ENCODE measurements around the gene CLBA1.

CLBA1 gene

DNA sequence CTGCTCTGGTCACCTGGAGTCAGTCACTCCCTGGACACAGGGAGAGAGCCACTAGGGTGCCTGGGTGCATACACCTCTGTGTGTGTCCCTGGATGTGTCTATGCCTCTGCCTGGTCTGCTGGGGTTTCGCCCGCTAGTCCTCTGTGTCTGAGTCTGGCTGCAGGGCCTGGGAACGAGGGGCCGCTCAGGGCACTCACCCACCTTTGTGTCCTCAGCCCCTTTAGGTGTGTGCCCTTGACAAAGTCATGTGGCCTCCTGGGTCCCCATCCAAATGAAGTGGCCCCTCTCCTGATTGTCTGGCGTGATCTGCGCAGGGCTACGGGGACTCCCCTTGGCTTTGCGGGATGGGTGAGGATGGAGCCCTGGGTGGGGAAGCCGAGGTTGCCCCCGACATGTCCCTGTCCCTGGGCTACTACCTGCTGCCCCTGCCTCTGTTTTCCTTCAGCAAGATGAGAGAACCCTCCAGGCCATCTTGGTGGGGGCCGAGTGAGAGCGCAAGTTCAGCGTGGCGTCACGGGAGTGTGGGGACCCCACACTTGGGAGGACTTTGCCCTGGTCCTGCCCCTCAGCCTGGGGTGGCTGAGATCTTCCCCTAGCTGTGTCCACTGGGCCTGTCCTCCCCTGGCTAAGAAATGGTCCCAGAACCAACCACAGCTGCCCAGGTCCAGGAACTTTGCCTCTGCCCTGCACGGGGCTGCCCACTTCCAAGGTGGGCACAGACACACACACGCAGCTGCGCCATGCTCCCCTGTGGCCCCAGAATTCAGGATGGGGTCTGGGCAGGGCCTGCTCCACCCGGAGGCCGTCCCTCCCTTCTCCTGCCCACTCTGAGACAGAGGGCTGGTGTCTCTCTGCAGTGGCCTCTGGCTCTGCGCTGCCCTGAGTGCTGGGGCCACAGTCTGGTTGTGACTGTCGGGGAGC is 4.7 kb upstream of the CLBA1 start:
- DNase-seq: no peak

DNA sequence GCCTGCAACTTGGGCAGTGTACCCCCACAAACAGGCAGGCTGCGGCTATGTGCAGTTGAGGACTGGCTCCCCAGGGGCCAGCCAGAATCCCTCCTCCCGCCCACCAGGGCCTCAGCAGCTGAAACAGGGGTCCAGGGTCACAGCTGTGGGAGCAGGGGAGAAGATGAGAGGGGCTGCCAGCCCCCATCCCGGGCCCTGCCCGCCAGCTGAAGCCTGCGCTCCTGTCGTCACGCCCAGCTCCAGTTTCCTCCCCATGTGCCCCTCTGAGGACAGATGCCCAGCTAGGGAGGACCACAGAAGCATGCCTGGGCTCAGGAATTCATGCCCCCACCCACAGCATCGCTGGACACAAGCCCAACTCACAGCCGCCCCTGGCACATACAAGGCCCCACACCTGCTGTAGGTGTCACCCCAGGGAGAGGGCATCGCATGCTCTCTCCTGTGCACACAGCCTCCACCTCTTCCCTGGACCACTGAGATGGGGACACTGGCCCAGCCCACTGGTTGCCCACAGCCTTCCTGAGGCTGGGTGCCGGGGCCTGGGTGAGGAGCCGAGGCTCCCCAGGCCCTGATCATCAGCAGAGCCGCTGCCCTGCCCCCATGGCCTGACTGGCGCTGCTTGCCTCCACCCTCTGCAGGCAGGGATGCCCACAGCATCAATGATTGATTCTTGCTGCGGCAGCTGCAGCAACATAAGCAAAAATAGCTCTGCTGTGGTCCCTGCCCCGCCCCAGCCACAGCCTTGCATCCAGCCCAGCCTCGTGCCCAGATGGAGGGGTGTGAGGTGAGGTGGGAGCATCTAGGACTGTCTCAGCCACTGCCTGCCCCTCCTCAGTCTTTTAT is 3.7 kb upstream of the CLBA1 start:
- no peak for DNase-seq

DNA sequence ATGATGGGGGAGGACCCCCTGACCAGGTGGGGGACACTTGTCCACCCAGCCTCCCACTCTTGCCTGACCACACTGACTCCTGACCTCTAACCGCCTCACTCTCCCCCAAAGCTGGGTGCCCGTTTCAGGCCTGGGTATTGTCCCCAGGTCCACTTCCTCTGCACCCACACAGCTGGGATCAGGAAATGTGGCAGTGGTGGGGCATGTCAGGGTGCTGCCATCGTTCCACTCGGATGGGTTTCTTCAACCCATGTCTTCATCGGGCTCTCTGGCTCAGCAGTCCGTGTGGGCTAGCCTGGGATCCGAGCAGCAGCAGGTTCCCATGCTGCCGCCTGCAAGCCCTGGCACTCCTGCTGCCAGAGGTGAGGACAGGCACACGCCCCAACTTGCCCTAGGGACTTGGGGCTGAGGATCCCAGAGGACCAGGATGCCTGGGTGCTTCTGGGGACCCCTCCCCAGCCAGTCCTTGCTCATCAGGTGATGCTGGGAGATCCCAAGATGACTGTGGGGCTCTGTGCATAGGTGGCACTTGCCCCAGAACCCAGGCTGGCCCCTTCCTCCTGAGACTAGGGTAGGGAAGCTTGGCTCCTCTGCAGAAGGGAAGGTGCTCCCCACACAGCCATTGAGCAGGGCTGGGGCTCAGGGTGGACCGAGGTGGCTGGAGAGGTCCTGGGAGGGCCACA is 2.9 kb upstream of the CLBA1 start:
- DNase-seq: peak; percentile 17

DNA sequence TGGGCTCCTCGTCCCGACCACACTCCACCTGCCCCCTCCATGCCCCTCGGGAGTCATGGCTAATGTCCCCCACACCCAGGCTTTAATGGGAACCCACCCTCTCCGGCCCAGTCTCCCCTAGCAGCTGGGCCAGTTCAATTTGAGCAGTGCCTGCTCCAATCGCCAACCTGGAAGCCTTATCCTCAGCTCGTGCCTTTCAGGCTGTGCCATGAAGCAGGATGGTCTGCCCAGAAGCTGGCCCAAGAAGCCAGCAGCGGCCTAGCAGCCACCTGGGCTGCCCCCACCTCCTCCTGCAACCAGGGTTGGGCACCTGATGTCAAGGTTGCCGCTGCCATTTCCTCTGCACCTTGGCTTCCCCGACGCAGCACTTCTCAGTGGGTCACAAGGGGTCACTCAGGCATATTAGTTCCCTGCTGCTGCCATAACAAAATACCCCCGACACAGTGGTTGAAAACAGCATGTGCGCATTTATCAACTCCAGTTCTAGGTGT is 2.3 kb upstream of the CLBA1 start:
- no peak for DNase-seq

DNA sequence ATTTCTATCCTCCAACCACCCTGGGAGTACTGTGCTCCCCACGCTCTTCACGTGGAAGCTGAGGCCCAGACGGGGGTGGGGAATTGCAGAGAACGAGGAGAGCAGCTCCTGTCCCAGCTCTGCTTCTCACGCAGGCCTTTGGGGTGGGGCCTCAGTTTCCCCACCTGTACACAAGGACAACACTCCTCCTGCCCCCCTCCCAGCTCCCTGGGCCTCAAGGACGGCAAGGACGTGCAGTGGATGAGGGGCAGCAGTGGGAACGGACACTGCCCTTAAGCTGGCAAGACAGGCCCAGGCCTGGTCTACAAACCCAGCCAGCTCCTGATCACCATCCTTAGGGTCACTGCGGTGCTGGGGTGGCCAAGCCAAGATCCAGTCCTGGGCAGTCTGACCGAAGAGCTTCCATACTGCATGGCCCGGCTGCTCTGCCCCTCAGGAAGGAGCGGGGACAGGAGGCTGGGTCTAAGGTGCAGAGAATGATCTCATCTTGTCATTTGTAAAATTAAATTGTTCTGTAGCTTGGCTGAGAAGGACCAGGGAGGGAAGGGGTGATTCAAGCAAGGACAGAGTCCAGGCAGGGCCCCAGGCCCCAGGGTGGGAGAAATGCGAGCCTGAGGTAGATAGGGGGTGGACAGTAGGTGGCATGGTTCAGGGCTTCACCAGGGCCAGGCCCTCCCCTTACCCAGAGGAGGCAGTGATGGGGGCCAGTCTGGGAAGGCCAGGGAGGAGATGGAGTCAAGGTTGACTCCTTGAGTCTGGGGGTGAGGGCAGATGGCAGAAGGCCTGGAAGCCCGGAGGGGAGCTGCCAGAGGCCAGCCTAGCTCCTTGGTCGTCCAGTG is 1.3 kb upstream of the CLBA1 start:
- DNase-seq: no peak

DNA sequence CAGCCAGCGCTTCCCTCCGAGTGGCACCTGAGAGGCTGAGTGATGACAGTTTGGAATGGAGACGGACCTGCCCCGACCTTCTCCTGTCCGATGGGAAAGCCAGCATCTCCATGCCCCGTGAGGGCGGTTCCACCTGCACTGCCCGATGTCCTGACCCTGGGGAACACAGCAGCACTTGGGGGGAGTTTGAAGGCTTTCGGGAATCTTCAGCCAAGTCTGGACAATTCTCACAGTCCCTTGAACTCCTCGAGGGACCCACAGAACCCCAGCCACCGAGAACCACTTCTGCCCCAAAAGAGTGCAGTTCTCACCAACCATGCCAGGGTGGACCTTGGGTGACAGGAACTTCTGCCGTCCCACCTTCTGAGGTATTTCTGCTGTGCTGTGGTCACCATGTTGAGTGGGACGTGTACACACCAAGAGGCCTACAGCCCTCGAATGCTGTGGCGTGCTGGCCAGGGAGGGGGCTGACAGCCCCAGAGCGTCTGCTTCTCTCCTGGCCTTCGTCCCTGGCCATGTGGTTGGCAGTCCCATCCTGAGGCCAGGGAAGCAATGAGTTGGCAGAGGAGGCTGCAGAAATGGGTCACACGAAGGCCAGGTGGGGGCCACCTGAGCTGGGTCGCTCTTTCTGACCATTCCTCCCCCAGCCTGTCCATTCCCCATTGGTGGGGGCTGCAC is 1.0 kb downstream of the CLBA1 start:
- no peak for DNase-seq

DNA sequence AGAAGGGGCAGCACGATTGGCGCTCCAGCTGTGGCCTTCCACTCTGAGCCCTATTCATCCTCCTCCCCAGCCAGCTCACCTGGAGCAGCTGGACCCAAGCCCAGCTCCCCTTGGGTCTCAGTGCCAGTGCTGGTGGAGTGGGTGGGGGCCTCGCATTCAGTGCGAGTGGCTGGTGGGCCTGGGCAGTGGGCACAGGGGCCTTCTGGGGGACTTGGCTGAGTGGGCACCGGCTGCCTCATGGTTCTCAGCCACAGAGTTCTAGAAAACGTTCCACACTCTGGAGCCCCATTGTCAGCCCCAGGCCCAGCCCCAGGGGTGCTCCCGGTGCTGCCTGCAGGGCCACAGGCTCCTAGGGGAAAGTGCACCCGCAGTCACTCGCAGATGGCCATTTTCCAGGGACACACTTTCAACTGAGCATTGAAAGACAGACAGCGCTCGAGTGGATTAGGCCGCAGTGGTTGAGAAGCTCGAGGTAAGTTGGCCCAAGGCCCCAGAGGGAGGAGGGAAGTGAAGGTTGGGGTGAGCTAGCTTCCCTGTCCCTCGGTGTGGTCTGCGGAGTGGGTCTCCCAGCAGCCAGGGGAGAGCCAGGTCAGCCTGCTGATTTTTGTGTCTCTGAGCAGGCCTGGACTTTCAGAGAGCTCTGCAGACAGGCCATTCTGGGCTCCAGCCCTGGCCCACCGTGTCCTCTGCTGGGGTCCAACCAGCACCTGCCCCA is 3.8 kb downstream of the CLBA1 start:
- DNase-seq: no peak

DNA sequence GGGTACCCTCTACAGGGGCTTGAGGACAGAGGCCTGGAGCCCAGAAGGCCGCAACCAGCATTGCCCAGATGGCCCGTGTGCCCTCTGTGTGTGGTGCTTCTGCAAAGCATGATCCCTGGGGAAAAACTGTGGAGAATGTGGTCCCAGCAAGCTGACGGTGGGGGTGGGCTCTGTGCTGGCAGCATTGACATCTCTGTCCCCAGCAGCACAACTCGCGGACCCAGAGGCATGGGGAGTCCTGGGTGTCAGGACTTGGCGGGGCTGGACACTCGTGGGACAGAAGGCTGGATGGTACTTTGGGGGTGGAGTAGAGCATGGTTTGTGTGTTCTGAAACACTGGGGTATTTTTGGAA is 4.3 kb downstream of the CLBA1 start:
- DNase-seq: no peak

DNA sequence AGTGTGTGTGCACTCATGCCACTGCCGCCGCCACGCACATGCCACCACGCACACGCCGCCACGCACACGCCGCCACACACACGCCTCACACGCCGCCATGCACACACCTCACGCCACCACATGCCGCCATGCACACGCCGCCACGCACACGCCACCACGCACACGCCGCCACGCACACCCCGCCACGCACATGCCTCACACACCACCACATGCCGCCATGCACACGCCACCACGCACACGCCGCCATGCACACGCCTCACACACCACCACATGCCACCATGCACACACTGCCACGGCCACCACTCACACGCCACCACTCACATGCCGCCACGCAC is 6.3 kb downstream of the CLBA1 start:
- no peak for DNase-seq

DNA sequence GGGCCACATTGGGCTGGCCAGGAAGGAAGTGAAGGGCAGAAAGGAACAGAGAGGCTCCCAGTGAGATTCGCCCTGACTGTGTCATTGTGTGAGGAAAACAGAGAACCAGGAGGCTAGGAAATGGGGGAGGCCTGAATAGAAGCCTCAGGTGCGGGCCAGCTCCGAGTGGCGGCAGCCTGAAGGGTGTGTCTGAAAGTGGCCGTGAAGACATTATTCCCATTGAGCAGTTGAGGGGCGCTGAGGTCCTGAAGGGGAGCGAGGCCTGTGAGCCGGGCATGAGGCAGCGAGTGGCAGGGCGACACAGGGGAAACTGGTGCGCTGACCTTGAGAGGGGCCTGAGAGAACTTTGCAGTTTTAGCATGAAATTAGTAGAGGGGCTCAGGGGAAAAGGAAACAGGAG is 6.9 kb downstream of the CLBA1 start:
- DNase-seq: no peak

DNA sequence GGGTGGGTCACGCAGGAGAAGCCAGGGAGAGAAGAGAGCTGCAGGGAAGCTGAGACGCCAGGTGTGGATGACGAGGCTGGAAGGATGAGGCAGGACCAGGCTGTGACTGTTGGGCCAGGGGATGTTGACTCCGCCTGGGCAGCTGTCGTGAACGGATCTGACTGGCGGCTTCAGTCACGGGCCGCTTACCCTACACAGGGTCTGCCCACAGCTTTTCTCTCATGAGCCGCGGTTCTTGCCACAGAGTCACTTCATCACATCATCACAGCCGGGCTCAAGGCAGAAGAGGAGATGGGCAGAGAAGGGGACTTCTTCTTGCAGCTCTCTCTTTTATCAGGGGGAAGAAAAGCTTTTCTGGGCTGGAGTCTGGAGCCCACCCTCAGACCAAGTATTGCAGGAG is 7.7 kb downstream of the CLBA1 start:
- DNase-seq: no peak

DNA sequence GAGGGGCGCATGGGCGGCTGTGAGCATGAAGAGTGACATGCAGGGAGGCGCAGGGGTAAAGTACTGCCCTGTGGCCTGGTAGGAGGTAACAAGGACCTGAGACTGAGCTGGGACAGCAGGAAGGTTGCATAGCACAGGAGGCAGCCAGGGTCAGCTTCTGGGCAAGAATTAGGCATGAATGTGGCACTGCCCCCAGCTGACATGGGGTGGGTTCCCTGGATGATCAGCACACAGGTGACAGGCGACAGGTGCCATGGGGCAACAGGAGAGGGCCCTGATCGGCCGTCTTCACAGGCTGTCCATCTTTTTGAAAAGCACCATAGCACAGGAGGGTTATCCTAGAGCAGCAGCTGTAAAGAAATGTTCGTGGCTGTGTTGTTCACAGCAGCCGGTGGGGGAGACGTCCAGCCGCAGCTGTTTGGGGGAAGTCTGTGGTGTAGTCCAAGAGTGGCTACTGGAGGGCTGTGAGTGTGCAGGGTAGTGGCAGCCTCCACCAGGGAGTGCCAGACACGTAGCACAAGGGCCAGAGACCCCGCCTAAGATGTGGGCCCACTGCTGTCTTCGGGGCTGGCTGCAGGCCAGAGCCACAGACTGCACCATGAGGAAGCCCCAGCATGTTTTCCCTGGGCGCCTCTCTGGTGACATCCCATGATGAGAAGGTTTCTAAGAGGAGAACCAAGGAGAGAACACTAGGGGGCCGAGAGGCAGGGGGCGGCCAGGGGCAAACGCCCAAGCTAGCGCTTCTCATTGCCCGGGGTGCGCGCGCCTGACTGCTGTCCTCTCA is 8.4 kb downstream of the CLBA1 start:
- no peak for DNase-seq

DNA sequence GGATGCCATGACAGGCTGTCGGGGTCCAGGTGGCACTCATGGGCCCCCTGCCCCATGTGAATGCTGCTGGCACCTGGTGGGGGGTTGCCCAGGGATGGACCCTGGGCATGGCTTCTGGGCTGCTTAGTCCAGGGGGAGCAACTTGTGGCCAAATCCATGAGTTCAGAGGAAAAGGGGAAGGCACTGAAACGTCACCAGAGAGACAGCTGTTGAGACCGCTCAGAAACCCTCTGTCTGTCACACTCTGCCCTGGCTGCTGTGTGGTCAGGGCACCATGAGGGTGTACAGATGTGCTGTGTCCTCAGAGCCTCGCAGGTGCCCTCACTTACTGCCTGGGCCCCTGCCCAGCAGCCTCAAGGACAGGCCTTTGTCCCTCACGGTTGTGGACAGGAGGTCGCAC is 9.4 kb downstream of the CLBA1 start:
- no peak for DNase-seq

DNA sequence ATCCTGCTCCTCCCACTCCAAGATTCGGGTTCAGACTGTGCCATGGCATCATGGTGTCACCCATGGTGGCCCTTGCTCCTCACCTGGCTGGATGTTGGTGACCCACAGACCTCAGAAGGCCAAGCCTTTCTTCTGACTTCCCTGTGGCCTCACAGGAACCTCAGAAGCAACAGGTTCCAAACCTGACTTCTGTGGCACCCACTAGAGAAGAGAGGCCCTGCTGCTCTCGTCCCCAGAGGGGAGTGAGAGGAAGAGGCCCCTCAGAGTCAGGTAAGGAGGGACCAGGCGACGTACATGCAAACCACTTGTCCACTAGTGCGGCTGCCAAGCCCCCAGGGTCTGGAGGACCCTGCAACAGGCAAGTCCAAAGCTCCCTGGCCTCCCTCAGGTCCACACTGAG is 10.4 kb downstream of the CLBA1 start:
- no peak for DNase-seq

DNA sequence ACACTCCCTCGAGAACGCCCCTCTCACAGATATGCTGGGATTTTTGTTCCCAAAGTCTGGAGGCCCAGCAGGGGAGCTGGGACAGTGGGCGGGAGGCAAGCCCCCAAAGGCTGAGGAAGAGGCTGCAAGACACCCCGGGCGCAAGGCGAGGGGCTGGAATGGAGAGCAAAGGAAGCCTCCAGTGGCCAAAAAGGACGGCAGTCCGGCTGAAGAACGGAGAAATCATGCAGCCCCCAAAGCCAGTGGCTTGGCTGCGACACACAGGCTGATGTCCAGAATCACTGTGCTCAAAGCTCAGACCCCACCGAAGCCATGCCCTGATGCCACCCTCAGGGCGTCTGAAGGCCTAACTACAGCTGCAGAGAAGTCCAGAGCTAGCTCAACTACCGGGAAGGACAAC is 10.9 kb downstream of the CLBA1 start:
- DNase-seq: no peak

DNA sequence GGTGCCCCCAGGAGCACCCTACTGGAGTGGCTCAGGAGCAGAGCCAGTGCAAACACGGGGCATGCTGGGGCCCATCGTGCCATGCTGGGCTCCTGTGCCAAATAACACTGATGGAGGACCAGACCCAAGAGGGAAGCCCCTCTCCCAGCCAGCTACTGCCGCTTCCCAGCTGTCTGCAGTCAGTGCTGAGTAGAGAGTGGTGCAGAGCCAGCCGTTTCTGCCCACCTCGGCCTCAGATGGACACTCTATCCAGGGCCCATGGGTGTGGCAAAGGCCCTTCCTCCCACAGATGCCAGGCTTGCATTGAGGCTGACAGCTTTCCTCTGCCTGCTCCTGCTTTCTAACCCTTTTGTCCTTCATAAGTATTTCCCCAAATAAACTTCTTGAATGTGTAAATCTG is 13.2 kb downstream of the CLBA1 start:
- no peak for DNase-seq

DNA sequence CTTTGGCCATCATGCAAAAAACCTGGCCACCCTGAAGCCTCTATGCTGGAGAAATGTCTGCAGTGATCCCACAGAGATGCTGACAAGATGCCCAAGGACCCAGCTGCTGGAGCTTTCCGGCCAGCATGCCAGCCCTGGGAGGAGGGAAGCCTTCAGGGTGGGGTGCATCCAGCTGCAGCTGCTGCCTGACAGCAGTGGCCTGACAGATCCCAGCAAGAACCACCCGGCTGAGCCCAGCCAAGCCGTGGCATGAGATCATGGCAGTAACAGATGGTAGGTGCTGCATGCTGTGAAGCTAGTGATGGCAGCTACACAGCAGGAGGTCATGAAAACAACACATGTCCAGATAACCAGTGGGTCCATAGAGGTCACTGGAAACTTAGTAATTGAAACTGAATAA is 13.8 kb downstream of the CLBA1 start:
- DNase-seq: no peak

DNA sequence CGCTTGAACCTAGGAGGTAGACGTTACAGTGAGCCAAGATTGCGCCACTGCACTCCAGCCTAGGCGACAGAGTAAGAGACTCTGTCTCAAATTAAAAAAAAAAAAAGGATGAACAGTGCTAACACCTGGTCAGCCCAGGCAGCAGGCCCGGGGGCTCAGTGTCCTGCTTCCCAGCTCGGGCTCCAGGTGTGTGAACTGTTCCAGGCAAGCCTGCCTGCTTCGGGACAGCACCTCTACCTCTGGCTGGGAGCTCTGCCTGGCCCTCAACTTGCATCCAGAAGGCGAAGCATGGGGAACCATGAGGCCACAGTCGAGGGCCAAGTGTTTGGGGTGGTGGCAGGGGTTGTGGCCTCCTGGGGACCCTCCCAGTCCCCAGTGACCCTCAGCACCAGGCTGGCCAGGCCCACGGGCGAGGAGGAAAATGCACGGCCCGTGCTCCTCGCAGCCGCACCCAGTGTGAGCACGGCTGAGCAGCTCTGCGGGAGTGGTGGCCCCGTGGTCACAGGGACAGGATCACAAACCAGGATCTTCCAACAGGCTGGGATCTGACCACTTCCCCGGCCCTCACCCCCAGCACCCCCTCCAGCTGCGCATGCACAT is 19.8 kb downstream of the CLBA1 start:
- DNase-seq: no peak

DNA sequence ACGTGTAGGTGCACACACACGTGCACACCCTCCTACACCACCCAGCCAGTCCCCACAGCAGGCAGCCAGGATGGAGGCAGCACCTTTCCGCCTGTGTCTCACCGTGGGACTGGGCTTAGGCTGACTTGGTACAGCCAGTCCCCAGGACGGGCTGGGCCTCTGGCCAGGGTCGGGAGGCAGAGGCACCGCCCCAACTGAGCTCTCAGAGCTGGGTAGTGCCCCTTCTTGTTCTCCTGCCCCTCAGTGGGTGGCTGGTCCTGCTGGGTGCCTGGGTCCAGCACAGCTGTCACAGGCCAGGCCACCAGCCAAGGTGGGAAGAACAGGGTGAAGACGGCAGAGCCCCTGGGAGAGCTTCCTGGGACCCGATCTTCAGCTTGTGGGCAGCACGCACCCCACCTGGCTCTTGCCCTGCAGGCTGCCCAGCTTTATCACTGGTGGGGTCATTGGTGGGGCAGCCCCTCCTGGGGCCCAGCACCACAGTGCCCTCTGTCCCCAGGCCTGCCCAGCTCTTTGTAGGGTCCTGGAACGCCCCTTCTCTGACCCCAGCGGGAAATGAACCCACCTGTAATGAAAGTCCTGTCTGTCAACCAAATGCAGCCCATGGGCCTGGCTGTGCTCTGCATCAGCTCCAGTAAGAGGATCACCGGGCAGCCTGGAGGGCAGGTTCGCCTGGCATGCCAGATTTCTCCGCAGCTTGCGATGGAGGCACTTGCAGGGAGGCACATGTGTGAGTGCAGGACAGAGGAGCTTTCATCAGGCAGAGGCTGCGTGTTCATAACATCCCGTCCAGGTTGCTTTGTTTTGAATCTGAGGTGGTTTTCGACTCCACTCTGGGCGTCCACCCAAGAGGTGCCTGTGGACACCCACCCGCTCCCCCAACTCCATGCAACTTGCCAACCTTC is 20.6 kb downstream of the CLBA1 start:
- DNase-seq: no peak

Measured in right forelimb (tissue), 1 donor.